K562 (cell line): ENCODE measurements around the gene PRDM10. TPM values are rescaled to one million over a fixed set of nuclear protein-coding genes. Genes with fewer than 3 reads are reported as not detected.

Experiments
- ATAC-seq: fragments of 200-7000 bp; cut with Tn5 transposase; 3 replicates; pipeline ENCODE4 v1.9.1; 2020; ENCODE audit warnings: moderate library complexity
- BruUV-seq: library from RNA; stranded (reverse); fragments of 400-500 nt; replicated peaks from 2 replicates; lab custom pipeline; 2021; lab: Mats Ljungman, UMichigan
- CTCF ChIA-PET: fragments of 300-600 bp; formaldehyde crosslinking; extraction: SDS; loops from one replicate; lab custom pipeline; 2021; ENCODE audit warnings: low intra/inter-chr PET ratio; lab: Yijun Ruan, JAX
- POLR2A ChIA-PET: fragments of 300-600, 350-650 bp; sonication (Branson Sonifier 250); formaldehyde crosslinking; extraction: SDS; loops from one replicate; lab custom pipeline; 2021; ENCODE audit warnings: antibody characterized with exemption, inconsistent platforms; lab: Yijun Ruan, JAX
- DNase-seq, 4 experiments: peaks; one replicate each; pipeline versions ENCODE4 v3.0.0 to v3.0.0-alpha.2; 2011 to 2018; ENCODE audit warnings: low spot score in 3 of 4, mixed read lengths in 3 of 4; ENCODE audit errors: extremely low read depth in 1 of 4
- FAIRE-seq: peaks from 2 replicates; lab custom pipeline; 2011; peaks lifted over from hg19 to GRCh38; lab: Jason Lieb, UNC
- H2AFZ ChIP-seq: 2 replicates; pipeline ENCODE4 v1.6.0; 2011; ENCODE audit warnings: low read depth, low read length, control low read depth, inconsistent platforms
- H3K27ac ChIP-seq: fragments of 200-600 bp; 3 replicates; pipeline ENCODE4 v1.8.0; 2011; ENCODE audit warnings: low read depth, mild to moderate bottlenecking, control low read depth, inconsistent platforms, low read length, moderate library complexity, mixed read lengths; ENCODE audit errors: extremely low read depth
- H3K27me3 ChIP-seq, 2 experiments: fragments of 300-600 bp in 1 of 2; 2 replicates in 1 of 2; 3 replicates in 1 of 2; pipeline versions ENCODE4 v1.6.0 to v1.8.0; 2011; ENCODE audit warnings: inconsistent platforms in 2 of 2, low read length in 2 of 2, mild to moderate bottlenecking in 1 of 2, mixed read lengths in 1 of 2, moderate library complexity in 1 of 2; ENCODE audit not compliant: control insufficient read depth in 2 of 2, insufficient read depth in 2 of 2
- H3K36me3 ChIP-seq: fragments of 300-600 bp; 3 replicates; pipeline ENCODE4 v1.8.0; 2011; ENCODE audit warnings: mild to moderate bottlenecking, low read length, inconsistent platforms; ENCODE audit not compliant: control insufficient read depth, insufficient read depth
- H3K4me1 ChIP-seq, 2 experiments: fragments of 200-600 bp in 1 of 2; replicated peaks in 1 of 2; 2 replicates in 1 of 2; 3 replicates in 1 of 2; pipeline versions ENCODE4 v1.5.1 to v1.8.0; 2011; ENCODE audit warnings: inconsistent platforms in 2 of 2, low read length in 2 of 2, mild to moderate bottlenecking in 1 of 2, mixed read lengths in 1 of 2, moderate library complexity in 1 of 2; ENCODE audit not compliant: control insufficient read depth in 2 of 2, insufficient read depth in 2 of 2
- H3K4me2 ChIP-seq: 2 replicates; pipeline ENCODE4 v1.6.1; 2011; ENCODE audit warnings: low read length, control low read depth, inconsistent platforms, mixed read lengths; ENCODE audit not compliant: insufficient read depth
- H3K4me3 ChIP-seq: fragments of 200-600 bp; sonication (generic), shearing (Covaris generic); 2 replicates; pipeline ENCODE4 v1.5.1; 2016; ENCODE audit warnings: control low read depth, inconsistent platforms
- H3K79me2 ChIP-seq: fragments of 200-600 bp; 3 replicates; pipeline ENCODE4 v1.8.0; 2011; ENCODE audit warnings: low read length, inconsistent platforms; ENCODE audit not compliant: control insufficient read depth, insufficient read depth
- H3K9ac ChIP-seq, 2 experiments: 2 replicates each; pipeline versions ENCODE4 v1.6.0 to v1.6.1; 2011; ENCODE audit warnings: low read depth in 2 of 2, low read length in 2 of 2, control low read depth in 1 of 2, inconsistent platforms in 1 of 2, mild to moderate bottlenecking in 1 of 2, mixed read lengths in 1 of 2; ENCODE audit not compliant: insufficient read depth in 1 of 2
- H3K9me1 ChIP-seq: one replicate; pipeline ENCODE4 v1.6.0; 2011; ENCODE audit warnings: inconsistent platforms, mild to moderate bottlenecking, low read length, moderate library complexity; ENCODE audit not compliant: control insufficient read depth, insufficient read depth
- H3K9me3 ChIP-seq: replicated peaks from 2 replicates; pipeline ENCODE4 v1.5.1; 2011; ENCODE audit warnings: low read depth, low read length, inconsistent platforms; ENCODE audit not compliant: control insufficient read depth, insufficient read depth
- H4K20me1 ChIP-seq: replicated peaks from 2 replicates; pipeline ENCODE4 v1.6.1; 2011; ENCODE audit warnings: low read length, inconsistent platforms, mixed read lengths; ENCODE audit not compliant: control insufficient read depth, insufficient read depth
- HMG20B ChIP-seq: fragments of 250-450 bp; sonication (Bioruptor Pico); IDR thresholded peaks from 2 replicates; pipeline ENCODE4 v1.5.0; 2021; ENCODE audit warnings: mild to moderate bottlenecking
- ID3 ChIP-seq, 2 experiments: fragments of 250-450 bp in 1 of 2; fragments of 450-650 bp in 1 of 2; sonication (Bioruptor Pico) in 1 of 2; IDR thresholded peaks; 2 replicates each; pipeline versions ENCODE4 v1.6.1 to v1.8.0; 2016 to 2021; ENCODE audit warnings: mild to moderate bottlenecking in 2 of 2, moderate library complexity in 2 of 2, missing compliant biosample characterization in 1 of 2, missing genetic modification characterization in 1 of 2
- LCOR ChIP-seq: sonication (generic); formaldehyde crosslinking; IDR thresholded peaks from 2 replicates; pipeline ENCODE4 v1.8.0; 2022; ENCODE audit warnings: mild to moderate bottlenecking, missing genetic modification reagents
- NR1H2 ChIP-seq: sonication (generic); formaldehyde crosslinking; IDR thresholded peaks from 2 replicates; pipeline ENCODE4 v1.4.0; 2020; ENCODE audit warnings: mild to moderate bottlenecking, missing genetic modification reagents
- RBM25 ChIP-seq: fragments of 200-400 bp; formaldehyde crosslinking; IDR thresholded peaks from 2 replicates; pipeline ENCODE4 v1.6.1; 2018; ENCODE audit warnings: low read length, low read depth, moderate library complexity; ENCODE audit not compliant: severe bottlenecking
- TAF15 ChIP-seq: fragments of 200-400 bp; formaldehyde crosslinking; IDR thresholded peaks from 2 replicates; pipeline ENCODE4 v1.6.1; 2017; ENCODE audit warnings: mild to moderate bottlenecking, low read depth, low read length, moderate library complexity
- WGBS: fragments of 100-300 bp; shearing (Covaris generic); methylation state at CpG from one replicate; pipeline ENCODE4 v1.1.6; 2016; ENCODE audit warnings: low coverage, mixed read lengths; ENCODE audit not compliant: insufficient coverage; ENCODE audit errors: missing lambda C conversion rate; 5-methylcytosine and 5-hydroxymethylcytosine counted together
- in situ Hi-C: fragments of 300-500 bp; cut with MboI; formaldehyde crosslinking; loops from 4 replicates; pipeline ENCODE4 v1.15.0; 2018; ENCODE audit warnings: inconsistent platforms, mixed read lengths
- intact Hi-C: fragments of 100-400 bp; cut with micrococcal nuclease; formaldehyde crosslinking; loops from 2 replicates; pipeline ENCODE4 v1.14.2; 2022
- polyA plus RNA-seq, 8 experiments: library from polyadenylated mRNA; depleted of rRNA in 4 of 8; stranded (reverse) in 5 of 8; unstranded in 3 of 8; fragments of >200 nt; fragmentation: Nextera tagmentation in 2 of 8; fragmentation: Illumina TruSeq in 1 of 8; extraction: Ambion mirVana in 2 of 8; extraction: Trizol in 1 of 8; gene quantifications; 2 replicates each; pipeline versions ENCODE4 v1.2.1 to v1.2.3, GENCODE V29; 2011 to 2014; ENCODE audit warnings: inconsistent platforms in 1 of 8, missing spikeins in 1 of 8
- total RNA-seq, 7 experiments: library from RNA; depleted of rRNA in 6 of 7; stranded (reverse); fragments of >200 nt in 6 of 7; fragmentation: Illumina TruSeq in 2 of 7; extraction: Trizol in 2 of 7; gene quantifications; 2 replicates each; pipeline versions ENCODE4 v1.2.1 to v1.2.3, GENCODE V29; 2011 to 2021; ENCODE audit warnings: low replicate concordance in 1 of 7
- TF ChIP-seq, protein P1 (sequence below): fragments of 250-450 bp; sonication (Bioruptor Pico); IDR thresholded peaks from 2 replicates; pipeline ENCODE4 v1.4.0; 2020; ENCODE audit warnings: mild to moderate bottlenecking, moderate library complexity
- TF ChIP-seq, protein P2 (sequence below): sonication (generic); formaldehyde crosslinking; IDR thresholded peaks from 2 replicates; pipeline ENCODE4 v1.8.1; 2023; ENCODE audit warnings: mild to moderate bottlenecking, missing genetic modification reagents
- TF ChIP-seq, protein P3 (sequence below): IDR thresholded peaks from 3 replicates; pipeline ENCODE4 v1.6.1; 2011; ENCODE audit warnings: borderline replicate concordance, mild to moderate bottlenecking, moderate library complexity; ENCODE audit not compliant: insufficient read length; ENCODE audit errors: extremely low read depth

The PRDM10 gene
- total and polyA plus RNA-seq, 9 of the 15 experiments (the other 6 are each of a cell fraction or from before 2014, with no cell fraction given): 0.89 to 9.3 (median 4.5) TPM

DNA sequence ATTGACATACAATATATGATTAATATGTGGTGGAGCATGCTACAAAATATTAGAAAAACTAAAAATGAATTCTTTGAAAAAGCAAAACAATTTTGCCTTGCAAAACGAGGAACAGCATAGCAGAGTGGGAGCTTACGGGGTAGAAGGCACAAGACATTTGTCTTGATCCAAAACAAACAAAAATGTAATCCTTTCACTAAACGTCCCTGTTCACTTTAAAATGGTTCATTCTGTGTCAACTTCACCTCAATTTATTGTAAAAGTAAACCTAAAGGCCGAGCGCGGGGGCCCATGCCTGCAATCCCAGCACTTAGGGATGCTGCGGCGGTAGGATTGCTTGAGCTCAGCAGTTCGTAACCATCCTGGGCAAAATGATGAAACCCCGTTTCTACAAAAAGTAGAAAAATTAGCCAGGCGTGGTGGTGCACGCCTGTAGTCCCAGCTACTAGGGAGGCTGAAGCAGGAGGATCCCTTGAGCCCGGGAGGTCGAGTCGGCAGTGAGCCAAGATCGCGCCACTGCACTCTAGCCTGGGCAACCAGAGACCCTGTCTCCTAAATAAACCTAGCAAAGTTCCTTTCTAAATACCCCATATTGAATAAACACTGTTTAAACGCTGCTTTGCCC is 2.0 kb downstream of the PRDM10 start:
- DNase-seq: no peak
- Histone ChIP-seq H3K9me3 (0 out of 2 replicates have a peak, but pooled peaks cover 3% of the 10 kb centered on the region), H3K9me1 (no peaks in the 10 kb centered on the region), H3K27ac (no peak overlapping the region), H3K9ac (peak overlapping the region; percentile 58 to 99; a peak in 2 of 4 replicates), H3K4me3 (no peak overlapping the region; the same call in 1 of the 2 replicates), H3K4me2 (no peak overlapping the region), H4K20me1 (no peaks in the 10 kb centered on the region), H3K36me3 (peaks cover 3% of the 10 kb centered on the region; the same call in 1 of the 3 replicates), H3K4me1 (peaks cover 17 to 23% of the 10 kb centered on the region in 2 experiments), H2AFZ (no peak overlapping the region), H3K27me3 (no peaks in the 10 kb centered on the region), H3K79me2 (peaks cover 50% of the 10 kb centered on the region)
- intact Hi-C loops: no loop called here
- FAIRE-seq: no peak
- CTCF ChIA-PET: no interaction called here
- no TSS peak for BruUV-seq
- POLR2A ChIA-PET: interaction anchor here (0.8 to 4.2 kb wide), 6 partner anchors 9 to 130 kb away, joined by 3 to 35 read pairs (median 4); partner anchors contain the start of gene APLP2
- WGBS: 87% methylated on average over 18 of the region's 18 CpGs
- in situ Hi-C loops: no loop called here
- ATAC-seq: no peak
- TF ChIP-seq RBM25 (peak; percentile 8), HMG20B (CRISPR knock-in tag) (no peak), TAF15 (no peak), ID3 (CRISPR knock-in tag; IDR thresholded peaks at IDR 0.05) (no peak), ID3 (tag; IDR thresholded peaks at IDR 0.05) (no peak), NR1H2 (CRISPR knock-in tag) (no peak), LCOR (CRISPR knock-in tag) (no peak)
- TF ChIP-seq, protein P1, sequence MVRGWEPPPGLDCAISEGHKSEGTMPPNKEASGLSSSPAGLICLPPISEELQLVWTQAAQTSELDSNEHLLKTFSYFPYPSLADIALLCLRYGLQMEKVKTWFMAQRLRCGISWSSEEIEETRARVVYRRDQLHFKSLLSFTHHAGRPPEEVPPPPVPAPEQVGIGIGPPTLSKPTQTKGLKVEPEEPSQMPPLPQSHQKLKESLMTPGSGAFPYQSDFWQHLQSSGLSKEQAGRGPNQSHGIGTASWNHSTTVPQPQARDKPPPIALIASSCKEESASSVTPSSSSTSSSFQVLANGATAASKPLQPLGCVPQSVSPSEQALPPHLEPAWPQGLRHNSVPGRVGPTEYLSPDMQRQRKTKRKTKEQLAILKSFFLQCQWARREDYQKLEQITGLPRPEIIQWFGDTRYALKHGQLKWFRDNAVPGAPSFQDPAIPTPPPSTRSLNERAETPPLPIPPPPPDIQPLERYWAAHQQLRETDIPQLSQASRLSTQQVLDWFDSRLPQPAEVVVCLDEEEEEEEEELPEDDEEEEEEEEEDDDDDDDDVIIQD (CRISPR knock-in tag): no peak
- TF ChIP-seq, protein P2, sequence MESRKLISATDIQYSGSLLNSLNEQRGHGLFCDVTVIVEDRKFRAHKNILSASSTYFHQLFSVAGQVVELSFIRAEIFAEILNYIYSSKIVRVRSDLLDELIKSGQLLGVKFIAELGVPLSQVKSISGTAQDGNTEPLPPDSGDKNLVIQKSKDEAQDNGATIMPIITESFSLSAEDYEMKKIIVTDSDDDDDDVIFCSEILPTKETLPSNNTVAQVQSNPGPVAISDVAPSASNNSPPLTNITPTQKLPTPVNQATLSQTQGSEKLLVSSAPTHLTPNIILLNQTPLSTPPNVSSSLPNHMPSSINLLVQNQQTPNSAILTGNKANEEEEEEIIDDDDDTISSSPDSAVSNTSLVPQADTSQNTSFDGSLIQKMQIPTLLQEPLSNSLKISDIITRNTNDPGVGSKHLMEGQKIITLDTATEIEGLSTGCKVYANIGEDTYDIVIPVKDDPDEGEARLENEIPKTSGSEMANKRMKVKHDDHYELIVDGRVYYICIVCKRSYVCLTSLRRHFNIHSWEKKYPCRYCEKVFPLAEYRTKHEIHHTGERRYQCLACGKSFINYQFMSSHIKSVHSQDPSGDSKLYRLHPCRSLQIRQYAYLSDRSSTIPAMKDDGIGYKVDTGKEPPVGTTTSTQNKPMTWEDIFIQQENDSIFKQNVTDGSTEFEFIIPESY: peak; percentile 36; the same call in 1 of the 2 replicates
- TF ChIP-seq, protein P3, sequence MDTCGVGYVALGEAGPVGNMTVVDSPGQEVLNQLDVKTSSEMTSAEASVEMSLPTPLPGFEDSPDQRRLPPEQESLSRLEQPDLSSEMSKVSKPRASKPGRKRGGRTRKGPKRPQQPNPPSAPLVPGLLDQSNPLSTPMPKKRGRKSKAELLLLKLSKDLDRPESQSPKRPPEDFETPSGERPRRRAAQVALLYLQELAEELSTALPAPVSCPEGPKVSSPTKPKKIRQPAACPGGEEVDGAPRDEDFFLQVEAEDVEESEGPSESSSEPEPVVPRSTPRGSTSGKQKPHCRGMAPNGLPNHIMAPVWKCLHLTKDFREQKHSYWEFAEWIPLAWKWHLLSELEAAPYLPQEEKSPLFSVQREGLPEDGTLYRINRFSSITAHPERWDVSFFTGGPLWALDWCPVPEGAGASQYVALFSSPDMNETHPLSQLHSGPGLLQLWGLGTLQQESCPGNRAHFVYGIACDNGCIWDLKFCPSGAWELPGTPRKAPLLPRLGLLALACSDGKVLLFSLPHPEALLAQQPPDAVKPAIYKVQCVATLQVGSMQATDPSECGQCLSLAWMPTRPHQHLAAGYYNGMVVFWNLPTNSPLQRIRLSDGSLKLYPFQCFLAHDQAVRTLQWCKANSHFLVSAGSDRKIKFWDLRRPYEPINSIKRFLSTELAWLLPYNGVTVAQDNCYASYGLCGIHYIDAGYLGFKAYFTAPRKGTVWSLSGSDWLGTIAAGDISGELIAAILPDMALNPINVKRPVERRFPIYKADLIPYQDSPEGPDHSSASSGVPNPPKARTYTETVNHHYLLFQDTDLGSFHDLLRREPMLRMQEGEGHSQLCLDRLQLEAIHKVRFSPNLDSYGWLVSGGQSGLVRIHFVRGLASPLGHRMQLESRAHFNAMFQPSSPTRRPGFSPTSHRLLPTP: no peak
